Liver (tissue), 9 donors: Measurements from ENCODE around the gene UROC1. TPM values are rescaled to one million over a fixed set of nuclear protein-coding genes. Genes with fewer than 3 reads are reported as not detected.

Experiments
- DNase-seq: peaks from one replicate; pipeline ENCODE4 v3.0.0-alpha.2; 2017; ENCODE audit warnings: low spot score
- H3K27ac ChIP-seq, 2 donors: one replicate each; pipeline ENCODE4 v1.7.0; 2013; ENCODE audit warnings: inconsistent platforms in 2 of 2, low read length in 2 of 2, control low read depth in 1 of 2, low read depth in 1 of 2, mild to moderate bottlenecking in 1 of 2
- H3K27me3 ChIP-seq, 4 donors: one replicate each; pipeline versions ENCODE4 v1.6.1 to v1.7.0; 2013; ENCODE audit warnings: low read length in 3 of 4, inconsistent platforms in 1 of 4, mild to moderate bottlenecking in 1 of 4, moderate library complexity in 1 of 4; ENCODE audit not compliant: control insufficient read depth in 4 of 4, insufficient read depth in 4 of 4
- H3K36me3 ChIP-seq, 4 donors: one replicate each; pipeline versions ENCODE4 v1.6.1 to v1.7.0; 2013; ENCODE audit warnings: low read length in 3 of 4, mild to moderate bottlenecking in 3 of 4, low read depth in 1 of 4, moderate library complexity in 1 of 4; ENCODE audit not compliant: control insufficient read depth in 4 of 4, insufficient read depth in 3 of 4
- H3K4me1 ChIP-seq, 4 donors: one replicate each; pipeline versions ENCODE4 v1.6.1 to v1.7.0; 2013; ENCODE audit warnings: low read length in 3 of 4, mild to moderate bottlenecking in 3 of 4, moderate library complexity in 1 of 4; ENCODE audit not compliant: control insufficient read depth in 4 of 4, insufficient read depth in 4 of 4
- H3K4me3 ChIP-seq, 3 donors: one replicate each; pipeline versions ENCODE4 v1.6.1 to v1.7.0; 2013; ENCODE audit warnings: low read length in 3 of 3, control low read depth in 1 of 3, low read depth in 1 of 3, mild to moderate bottlenecking in 1 of 3
- H3K9ac ChIP-seq, 2 donors: one replicate each; pipeline ENCODE4 v1.7.0; 2013; ENCODE audit warnings: low read length in 2 of 2, mild to moderate bottlenecking in 2 of 2, moderate library complexity in 2 of 2, control low read depth in 1 of 2, low read depth in 1 of 2
- H3K9me3 ChIP-seq, 4 donors: one replicate each; pipeline versions ENCODE4 v1.6.1 to v1.7.0; 2013; ENCODE audit warnings: low read length in 3 of 4; ENCODE audit not compliant: control insufficient read depth in 4 of 4
- EGR1 ChIP-seq, 2 donors: IDR thresholded peaks; 2 replicates each; pipeline ENCODE4 v1.6.1; 2016 to 2018; ENCODE audit warnings: antibody characterized with exemption in 2 of 2, low read depth in 2 of 2
- FOXA1 ChIP-seq: IDR thresholded peaks from 2 replicates; pipeline ENCODE4 v1.6.1; 2016; ENCODE audit warnings: antibody characterized with exemption
- FOXA2 ChIP-seq: IDR thresholded peaks from 2 replicates; pipeline ENCODE4 v1.6.1; 2016; ENCODE audit warnings: antibody characterized with exemption
- GABPA ChIP-seq, 2 donors: IDR thresholded peaks in 1 of 2; conservative IDR thresholded peaks in 1 of 2; 2 replicates each; pipeline ENCODE4 v1.6.1; 2016; ENCODE audit warnings: antibody characterized with exemption in 2 of 2, mild to moderate bottlenecking in 1 of 2, moderate library complexity in 1 of 2
- HNF4A ChIP-seq, 2 donors: conservative IDR thresholded peaks; 2 replicates each; pipeline ENCODE4 v1.6.1; 2016; ENCODE audit warnings: antibody characterized with exemption in 2 of 2, mild to moderate bottlenecking in 2 of 2
- HNF4G ChIP-seq: IDR thresholded peaks from 2 replicates; pipeline ENCODE4 v1.6.1; 2016; ENCODE audit warnings: antibody characterized with exemption
- JUND ChIP-seq, 2 donors: IDR thresholded peaks; 2 replicates each; pipeline ENCODE4 v1.6.1; 2016; ENCODE audit warnings: antibody characterized with exemption in 2 of 2
- NR2F2 ChIP-seq: IDR thresholded peaks from 2 replicates; pipeline ENCODE4 v1.6.1; 2016; ENCODE audit warnings: antibody characterized with exemption
- RAD21 ChIP-seq, 2 donors: IDR thresholded peaks; 2 replicates each; pipeline ENCODE4 v1.6.1; 2016; ENCODE audit warnings: antibody characterized with exemption in 2 of 2, mild to moderate bottlenecking in 2 of 2
- RXRA ChIP-seq, 2 donors: IDR thresholded peaks; 2 replicates each; pipeline ENCODE4 v1.6.1; 2017 to 2018; ENCODE audit warnings: antibody characterized with exemption in 2 of 2, mild to moderate bottlenecking in 1 of 2
- SP1 ChIP-seq: IDR thresholded peaks from 2 replicates; pipeline ENCODE4 v1.6.1; 2018; ENCODE audit warnings: antibody characterized with exemption, mild to moderate bottlenecking
- TAF1 ChIP-seq: conservative IDR thresholded peaks from 2 replicates; pipeline ENCODE4 v1.6.1; 2016; ENCODE audit warnings: antibody characterized with exemption, mild to moderate bottlenecking
- YY1 ChIP-seq: IDR thresholded peaks from 2 replicates; pipeline ENCODE4 v1.6.1; 2016; ENCODE audit warnings: antibody characterized with exemption, mild to moderate bottlenecking
- WGBS: extraction: QIAGEN DNeasy Blood & Tissue Kit; methylation state at CpG from one replicate; pipeline ENCODE4 v1.1.7; 2013; 5-methylcytosine and 5-hydroxymethylcytosine counted together
- polyA plus RNA-seq, 2 donors: library from polyadenylated mRNA; stranded (reverse) in 1 of 2; unstranded in 1 of 2; fragments of 200-250 nt in 1 of 2; fragments of >200 nt in 1 of 2; fragmentation: Nextera tagmentation in 1 of 2; extraction: Ambion mirVana in 1 of 2; gene quantifications; one replicate each; pipeline versions ENCODE4 v1.2.1 to v1.2.3, GENCODE V29; 2013 to 2015
- total RNA-seq, 2 donors: library from RNA; depleted of rRNA; stranded (reverse); fragments of >200 nt; gene quantifications; one replicate each; pipeline ENCODE4 v1.2.3, GENCODE V29; 2014
- TF ChIP-seq, protein P1 (sequence below): IDR thresholded peaks from 2 replicates; pipeline ENCODE4 v1.6.1; 2016; ENCODE audit warnings: antibody characterized with exemption
- TF ChIP-seq, protein P2 (sequence below): IDR thresholded peaks from 2 replicates; pipeline ENCODE4 v1.6.1; 2016; ENCODE audit warnings: antibody characterized with exemption, mild to moderate bottlenecking
- TF ChIP-seq, protein P3 (sequence below): fragments of 150-350 bp; IDR thresholded peaks from 2 replicates; pipeline ENCODE4 v1.5.1; 2017; ENCODE audit warnings: improper control_type of control experiment, low read depth, low read length; ENCODE audit not compliant: missing input control
- TF ChIP-seq, protein P4 (sequence below): IDR thresholded peaks from 2 replicates; pipeline ENCODE4 v1.6.1; 2016; ENCODE audit warnings: antibody characterized with exemption
- donor health status: healthy.
- donor health status: healthy.
- donor health status: healthy.
- donor health status: healthy.
- donor health status: healthy.

Gene UROC1
- total and polyA plus RNA-seq, 4 donors, result 5.9 to 28.4 (median 18.2) TPM

DNA sequence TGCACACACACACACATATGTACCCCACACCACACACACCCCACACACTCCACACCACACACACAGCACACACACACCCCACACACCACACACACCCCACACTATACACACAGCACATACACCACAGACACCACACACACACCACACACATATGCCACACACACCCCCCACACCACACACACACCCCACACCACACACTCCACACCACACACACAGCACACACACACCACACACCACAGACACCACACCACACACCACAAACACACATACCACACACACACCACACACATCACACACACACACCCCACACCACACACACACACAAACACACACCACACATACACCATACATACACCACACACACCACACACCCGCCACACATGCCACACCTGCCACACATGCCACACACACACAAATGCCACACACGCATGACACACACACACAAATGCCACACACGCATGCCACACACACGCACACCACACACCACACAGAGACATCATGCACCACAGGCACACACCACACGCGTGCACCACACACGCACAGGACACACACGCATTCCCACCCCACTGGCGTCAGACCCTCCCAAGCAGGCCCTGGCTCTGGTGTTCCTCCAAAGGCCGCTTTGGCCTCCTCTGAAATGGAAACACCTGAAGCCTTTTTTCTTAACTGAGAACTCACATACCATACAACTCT is 22.1 kb upstream of the UROC1 start:
- H3K36me3 ChIP-seq, result peaks cover 0 to 10% (median 1%) of the 10 kb centered on the region in 4 donors
- no peaks in the 10 kb centered on the region for H3K9me3 ChIP-seq
- TF ChIP-seq FOXA2 (no peak), JUND (IDR thresholded peaks at IDR 0.05) (no peak), RAD21 (IDR thresholded peaks at IDR 0.05) (no peak), TAF1 (no peak), EGR1 (IDR thresholded peaks at IDR 0.05; ENCODE audit: low read depth in 2 of 2) (no peak), NR2F2 (no peak), GABPA (IDR thresholded peaks at IDR 0.05 in 1 of 2, conservative IDR thresholded peaks at IDR 0.05 in 1 of 2) (no peak), HNF4G (no peak), HNF4A (conservative IDR thresholded peaks at IDR 0.05) (no peak), FOXA1 (no peak), SP1 (no peak), YY1 (no peak), RXRA (IDR thresholded peaks at IDR 0.05) (no peak)
- TF ChIP-seq, protein P1, sequence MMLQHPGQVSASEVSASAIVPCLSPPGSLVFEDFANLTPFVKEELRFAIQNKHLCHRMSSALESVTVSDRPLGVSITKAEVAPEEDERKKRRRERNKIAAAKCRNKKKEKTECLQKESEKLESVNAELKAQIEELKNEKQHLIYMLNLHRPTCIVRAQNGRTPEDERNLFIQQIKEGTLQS, result no peak
- TF ChIP-seq, protein P2, sequence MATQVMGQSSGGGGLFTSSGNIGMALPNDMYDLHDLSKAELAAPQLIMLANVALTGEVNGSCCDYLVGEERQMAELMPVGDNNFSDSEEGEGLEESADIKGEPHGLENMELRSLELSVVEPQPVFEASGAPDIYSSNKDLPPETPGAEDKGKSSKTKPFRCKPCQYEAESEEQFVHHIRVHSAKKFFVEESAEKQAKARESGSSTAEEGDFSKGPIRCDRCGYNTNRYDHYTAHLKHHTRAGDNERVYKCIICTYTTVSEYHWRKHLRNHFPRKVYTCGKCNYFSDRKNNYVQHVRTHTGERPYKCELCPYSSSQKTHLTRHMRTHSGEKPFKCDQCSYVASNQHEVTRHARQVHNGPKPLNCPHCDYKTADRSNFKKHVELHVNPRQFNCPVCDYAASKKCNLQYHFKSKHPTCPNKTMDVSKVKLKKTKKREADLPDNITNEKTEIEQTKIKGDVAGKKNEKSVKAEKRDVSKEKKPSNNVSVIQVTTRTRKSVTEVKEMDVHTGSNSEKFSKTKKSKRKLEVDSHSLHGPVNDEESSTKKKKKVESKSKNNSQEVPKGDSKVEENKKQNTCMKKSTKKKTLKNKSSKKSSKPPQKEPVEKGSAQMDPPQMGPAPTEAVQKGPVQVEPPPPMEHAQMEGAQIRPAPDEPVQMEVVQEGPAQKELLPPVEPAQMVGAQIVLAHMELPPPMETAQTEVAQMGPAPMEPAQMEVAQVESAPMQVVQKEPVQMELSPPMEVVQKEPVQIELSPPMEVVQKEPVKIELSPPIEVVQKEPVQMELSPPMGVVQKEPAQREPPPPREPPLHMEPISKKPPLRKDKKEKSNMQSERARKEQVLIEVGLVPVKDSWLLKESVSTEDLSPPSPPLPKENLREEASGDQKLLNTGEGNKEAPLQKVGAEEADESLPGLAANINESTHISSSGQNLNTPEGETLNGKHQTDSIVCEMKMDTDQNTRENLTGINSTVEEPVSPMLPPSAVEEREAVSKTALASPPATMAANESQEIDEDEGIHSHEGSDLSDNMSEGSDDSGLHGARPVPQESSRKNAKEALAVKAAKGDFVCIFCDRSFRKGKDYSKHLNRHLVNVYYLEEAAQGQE, result no peak
- TF ChIP-seq, protein P3, sequence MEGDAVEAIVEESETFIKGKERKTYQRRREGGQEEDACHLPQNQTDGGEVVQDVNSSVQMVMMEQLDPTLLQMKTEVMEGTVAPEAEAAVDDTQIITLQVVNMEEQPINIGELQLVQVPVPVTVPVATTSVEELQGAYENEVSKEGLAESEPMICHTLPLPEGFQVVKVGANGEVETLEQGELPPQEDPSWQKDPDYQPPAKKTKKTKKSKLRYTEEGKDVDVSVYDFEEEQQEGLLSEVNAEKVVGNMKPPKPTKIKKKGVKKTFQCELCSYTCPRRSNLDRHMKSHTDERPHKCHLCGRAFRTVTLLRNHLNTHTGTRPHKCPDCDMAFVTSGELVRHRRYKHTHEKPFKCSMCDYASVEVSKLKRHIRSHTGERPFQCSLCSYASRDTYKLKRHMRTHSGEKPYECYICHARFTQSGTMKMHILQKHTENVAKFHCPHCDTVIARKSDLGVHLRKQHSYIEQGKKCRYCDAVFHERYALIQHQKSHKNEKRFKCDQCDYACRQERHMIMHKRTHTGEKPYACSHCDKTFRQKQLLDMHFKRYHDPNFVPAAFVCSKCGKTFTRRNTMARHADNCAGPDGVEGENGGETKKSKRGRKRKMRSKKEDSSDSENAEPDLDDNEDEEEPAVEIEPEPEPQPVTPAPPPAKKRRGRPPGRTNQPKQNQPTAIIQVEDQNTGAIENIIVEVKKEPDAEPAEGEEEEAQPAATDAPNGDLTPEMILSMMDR, result no peak
- TF ChIP-seq, protein P4, sequence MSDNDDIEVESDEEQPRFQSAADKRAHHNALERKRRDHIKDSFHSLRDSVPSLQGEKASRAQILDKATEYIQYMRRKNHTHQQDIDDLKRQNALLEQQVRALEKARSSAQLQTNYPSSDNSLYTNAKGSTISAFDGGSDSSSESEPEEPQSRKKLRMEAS, result no peak
- 97% methylated on average over 10 of the region's 10 CpGs for WGBS
- H3K4me3 ChIP-seq, result no peak overlapping the region
- no peak overlapping the region for H3K27ac ChIP-seq
- no peak overlapping the region for H3K9ac ChIP-seq
- H3K27me3 ChIP-seq, result no peaks in the 10 kb centered on the region
- DNase-seq, result no peak
- H3K4me1 ChIP-seq, result peaks cover 2 to 37% (median 20%) of the 10 kb centered on the region in 4 donors

DNA sequence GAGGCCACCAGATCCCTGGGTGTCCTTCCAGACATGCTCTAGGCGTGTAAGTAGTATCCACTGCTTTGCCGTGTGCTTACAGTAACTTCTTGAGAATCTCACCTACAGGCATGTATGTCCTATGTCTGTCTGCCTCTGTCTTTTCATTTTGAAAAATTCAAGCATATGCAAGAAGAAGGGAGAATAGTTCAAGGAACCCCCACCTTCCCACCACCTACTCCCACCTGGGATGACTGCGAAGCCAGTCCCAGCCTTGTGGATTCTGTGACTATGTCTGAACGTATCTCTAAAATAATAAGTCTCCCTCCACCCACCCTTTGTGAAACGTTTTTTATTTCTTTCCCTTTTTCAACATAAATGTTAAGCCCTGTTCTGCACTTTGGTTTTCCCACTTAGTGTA is 21.4 kb upstream of the UROC1 start:
- Histone ChIP-seq H3K36me3 (peaks cover 0 to 10% (median 1%) of the 10 kb centered on the region in 4 donors), H3K9ac (no peak overlapping the region), H3K27me3 (no peaks in the 10 kb centered on the region), H3K4me3 (no peak overlapping the region), H3K4me1 (peaks cover 2 to 37% (median 20%) of the 10 kb centered on the region in 4 donors), H3K9me3 (no peaks in the 10 kb centered on the region), H3K27ac (peak overlapping the region in 1 of 2 donors; percentile 83)
- WGBS, result 65% methylated on average over 5 of the region's 5 CpGs
- DNase-seq, result no peak
- TF ChIP-seq HNF4A (conservative IDR thresholded peaks at IDR 0.05) (no peak), NR2F2 (no peak), FOXA1 (no peak), YY1 (no peak), JUND (IDR thresholded peaks at IDR 0.05) (no peak)
- TF ChIP-seq, protein P4, result no peak
- TF ChIP-seq, protein P3, result no peak
- TF ChIP-seq, protein P2, result no peak
